GM23338 (cell line): ENCODE data around the gene RNF2. TPM values are rescaled to one million over a fixed set of nuclear protein-coding genes. Genes with fewer than 3 reads are reported as not detected.

Experiments
- ATAC-seq: fragments of 200-7000 bp; cut with Tn5 transposase; 3 replicates; pipeline ENCODE4 v1.9.1; 2020
- DNase-seq: peaks from one replicate; pipeline ENCODE4 v3.0.0-alpha.2; 2015; ENCODE audit warnings: low spot score
- H2AFZ ChIP-seq: fragments of 200-600 bp; sonication (generic); 2 replicates; pipeline ENCODE4 v1.8.0; 2016; ENCODE audit warnings: antibody characterized with exemption, mild to moderate bottlenecking, moderate library complexity
- H3F3A ChIP-seq: fragments of 200-600 bp; sonication (generic); replicated peaks from 2 replicates; pipeline ENCODE4 v1.8.0; 2017; ENCODE audit warnings: antibody characterized with exemption, mixed run types, low read depth
- H3K27ac ChIP-seq: fragments of 200-600 bp; sonication (generic); 2 replicates; pipeline ENCODE4 v1.6.1; 2016; ENCODE audit warnings: low read depth
- H3K27me3 ChIP-seq: fragments of 200-600 bp; sonication (generic); 2 replicates; pipeline ENCODE4 v1.8.0; 2016; ENCODE audit warnings: mild to moderate bottlenecking, mixed run types, moderate library complexity; ENCODE audit not compliant: insufficient read depth
- H3K36me3 ChIP-seq: fragments of 200-600 bp; sonication (generic); 2 replicates; pipeline ENCODE4 v1.8.0; 2016; ENCODE audit warnings: mild to moderate bottlenecking; ENCODE audit not compliant: insufficient read depth
- H3K4me1 ChIP-seq: fragments of 200-600 bp; sonication (generic); 2 replicates; pipeline ENCODE4 v1.8.0; 2016; ENCODE audit warnings: mild to moderate bottlenecking, moderate library complexity; ENCODE audit not compliant: insufficient read depth
- H3K4me2 ChIP-seq: fragments of 200-600 bp; sonication (generic); 2 replicates; pipeline ENCODE4 v1.7.1; 2017; ENCODE audit warnings: mixed run types
- H3K4me3 ChIP-seq: fragments of 200-600 bp; sonication (generic); 2 replicates; pipeline ENCODE4 v1.6.1; 2016; ENCODE audit warnings: mixed run types
- H3K79me2 ChIP-seq: fragments of 200-600 bp; sonication (generic); replicated peaks from 2 replicates; pipeline ENCODE4 v1.8.0; 2017; ENCODE audit warnings: mild to moderate bottlenecking; ENCODE audit not compliant: insufficient read depth
- H3K9me2 ChIP-seq: fragments of 200-600 bp; sonication (generic); 2 replicates; pipeline ENCODE4 v1.8.0; 2017; ENCODE audit not compliant: insufficient read depth
- H4K20me1 ChIP-seq: fragments of 200-600 bp; sonication (generic); replicated peaks from 2 replicates; pipeline ENCODE4 v1.8.0; 2017; ENCODE audit warnings: mild to moderate bottlenecking; ENCODE audit not compliant: insufficient read depth
- H3K27ac Mint-ChIP-seq: 2 replicates; pipeline ENCODE4 v1.8.0; 2020; ENCODE audit warnings: inconsistent platforms, mild to moderate bottlenecking, moderate library complexity, mixed read lengths
- H3K27me3 Mint-ChIP-seq: 3 replicates; pipeline ENCODE4 v1.8.0; 2022; ENCODE audit warnings: low read depth, mild to moderate bottlenecking, moderate library complexity, mixed read lengths, inconsistent platforms; ENCODE audit not compliant: insufficient read depth, poor library complexity
- H3K36me3 Mint-ChIP-seq: 3 replicates; pipeline ENCODE4 v1.8.0; 2021; ENCODE audit warnings: low read depth, mild to moderate bottlenecking, inconsistent platforms, moderate library complexity, mixed read lengths
- H3K4me1 Mint-ChIP-seq: 3 replicates; pipeline ENCODE4 v1.8.0; 2020; ENCODE audit warnings: mild to moderate bottlenecking, inconsistent platforms, mixed read lengths
- H3K4me3 Mint-ChIP-seq: 3 replicates; pipeline ENCODE4 v1.8.0; 2021; ENCODE audit warnings: moderate library complexity, mild to moderate bottlenecking, inconsistent platforms, mixed read lengths
- H3K9me3 Mint-ChIP-seq: 3 replicates; pipeline ENCODE4 v1.8.0; 2020; ENCODE audit warnings: moderate library complexity, mild to moderate bottlenecking, inconsistent platforms, mixed read lengths
- CREB1 ChIP-seq: fragments of 250-450 bp; sonication (Bioruptor Pico); IDR thresholded peaks from 2 replicates; pipeline ENCODE4 v1.5.0; 2020; ENCODE audit warnings: low read depth, mild to moderate bottlenecking, moderate library complexity
- EZH2 ChIP-seq: fragments of 200-600 bp; sonication (generic); IDR thresholded peaks from one replicate; pipeline ENCODE4 v1.8.0; 2017; ENCODE audit warnings: antibody characterized with exemption, mild to moderate bottlenecking, low read depth; ENCODE audit not compliant: unreplicated experiment
- EZH2phosphoT487 ChIP-seq: fragments of 200-600 bp; sonication (generic); IDR thresholded peaks from one replicate; pipeline ENCODE4 v1.8.1; 2018; ENCODE audit warnings: antibody characterized with exemption; ENCODE audit not compliant: unreplicated experiment
- JUNB ChIP-seq: IDR thresholded peaks from one replicate; pipeline ENCODE4 v1.6.1; 2016; ENCODE audit warnings: antibody characterized with exemption; ENCODE audit not compliant: unreplicated experiment
- NANOG ChIP-seq: IDR thresholded peaks from 2 replicates; pipeline ENCODE4 v1.6.1; 2016; ENCODE audit warnings: antibody characterized with exemption, borderline replicate concordance
- POLR2AphosphoS5 ChIP-seq: IDR thresholded peaks from 2 replicates; pipeline ENCODE4 v1.6.1; 2016; ENCODE audit warnings: antibody characterized with exemption, low read depth
- REST ChIP-seq: IDR thresholded peaks from one replicate; pipeline ENCODE4 v1.6.1; 2018; ENCODE audit warnings: antibody characterized with exemption; ENCODE audit not compliant: unreplicated experiment
- STAT1 ChIP-seq: IDR thresholded peaks from one replicate; pipeline ENCODE4 v1.6.1; 2016; ENCODE audit warnings: antibody characterized with exemption; ENCODE audit not compliant: unreplicated experiment
- ZNF114 ChIP-seq: fragments of 250-450 bp; sonication (Bioruptor Pico); IDR thresholded peaks from 2 replicates; pipeline ENCODE4 v1.5.0; 2020; ENCODE audit warnings: mild to moderate bottlenecking, moderate library complexity
- ZNF331 ChIP-seq: fragments of 250-450 bp; sonication (Bioruptor Pico); IDR thresholded peaks from 2 replicates; pipeline ENCODE4 v1.5.0; 2020; ENCODE audit warnings: low read depth, mild to moderate bottlenecking, moderate library complexity
- ZNF462 ChIP-seq: fragments of 250-450 bp; sonication (Bioruptor Pico); IDR thresholded peaks from 2 replicates; pipeline ENCODE4 v1.5.0; 2020; ENCODE audit warnings: mild to moderate bottlenecking, moderate library complexity
- polyA plus RNA-seq: library from polyadenylated mRNA; unstranded; fragments of >200 nt; fragmentation: Nextera tagmentation; extraction: Ambion mirVana; gene quantifications from 2 replicates; pipeline ENCODE4 v1.2.1, GENCODE V29; 2016
- total RNA-seq: library from RNA; depleted of rRNA; stranded (reverse); fragments of >200 nt; shearing (Covaris generic); gene quantifications from 2 replicates; pipeline ENCODE4 v1.2.3, GENCODE V29; 2014
- TF ChIP-seq, protein P1 (sequence below): IDR thresholded peaks from 2 replicates; pipeline ENCODE4 v1.6.1; 2016; ENCODE audit warnings: antibody characterized with exemption
- TF ChIP-seq, protein P2 (sequence below), 2 experiments: fragments of 200-600 bp in 1 of 2; sonication (generic) in 1 of 2; conservative IDR thresholded peaks; 2 replicates each; pipeline versions ENCODE4 v1.5.1 to v1.6.1; 2016 to 2017; ENCODE audit warnings: antibody characterized with exemption in 2 of 2, low read depth in 2 of 2, mild to moderate bottlenecking in 2 of 2, moderate library complexity in 1 of 2

RNF2 gene
- total and polyA plus RNA-seq, 2 experiments from 2014 or later: 33.3 to 51.4 TPM

- Histone ChIP-seq H3F3A (no peaks in the 10 kb centered on the region), H3K4me1 (peaks cover 20% of the 10 kb centered on the region), H3K4me3 (no peak overlapping the region), H2AFZ (no peak overlapping the region), H3K4me2 (no peak overlapping the region), H4K20me1 (0 out of 2 replicates have a peak, but pooled peaks cover 4% of the 10 kb centered on the region), H3K79me2 (peaks cover 97% of the 10 kb centered on the region), H3K27ac (no peak overlapping the region), H3K9me2 (no peaks in the 10 kb centered on the region), H3K27me3 (no peaks in the 10 kb centered on the region), H3K36me3 (peaks cover 5% of the 10 kb centered on the region; the same call in 1 of the 2 replicates)
- ATAC-seq (no peak), DNase-seq (no peak)
- Mint-ChIP-seq H3K4me3 (no peak overlapping the region), H3K4me1 (peaks cover 24% of the 10 kb centered on the region), H3K27ac (no peak overlapping the region), H3K36me3 (peaks cover 25% of the 10 kb centered on the region), H3K27me3 (peaks cover 9% of the 10 kb centered on the region), H3K9me3 (no peaks in the 10 kb centered on the region; the same call in 2 of the 3 replicates)
- TF ChIP-seq, protein P1, sequence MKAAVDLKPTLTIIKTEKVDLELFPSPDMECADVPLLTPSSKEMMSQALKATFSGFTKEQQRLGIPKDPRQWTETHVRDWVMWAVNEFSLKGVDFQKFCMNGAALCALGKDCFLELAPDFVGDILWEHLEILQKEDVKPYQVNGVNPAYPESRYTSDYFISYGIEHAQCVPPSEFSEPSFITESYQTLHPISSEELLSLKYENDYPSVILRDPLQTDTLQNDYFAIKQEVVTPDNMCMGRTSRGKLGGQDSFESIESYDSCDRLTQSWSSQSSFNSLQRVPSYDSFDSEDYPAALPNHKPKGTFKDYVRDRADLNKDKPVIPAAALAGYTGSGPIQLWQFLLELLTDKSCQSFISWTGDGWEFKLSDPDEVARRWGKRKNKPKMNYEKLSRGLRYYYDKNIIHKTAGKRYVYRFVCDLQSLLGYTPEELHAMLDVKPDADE: no peak
- TF ChIP-seq ZNF331 (no peak), NANOG (no peak), STAT1 (no peak), EZH2phosphoT487 (no peak), JUNB (no peak), POLR2AphosphoS5 (no peak), REST (no peak), ZNF462 (no peak), CREB1 (no peak), EZH2 (no peak), ZNF114 (CRISPR knock-in tag) (no peak)
- TF ChIP-seq, protein P2, sequence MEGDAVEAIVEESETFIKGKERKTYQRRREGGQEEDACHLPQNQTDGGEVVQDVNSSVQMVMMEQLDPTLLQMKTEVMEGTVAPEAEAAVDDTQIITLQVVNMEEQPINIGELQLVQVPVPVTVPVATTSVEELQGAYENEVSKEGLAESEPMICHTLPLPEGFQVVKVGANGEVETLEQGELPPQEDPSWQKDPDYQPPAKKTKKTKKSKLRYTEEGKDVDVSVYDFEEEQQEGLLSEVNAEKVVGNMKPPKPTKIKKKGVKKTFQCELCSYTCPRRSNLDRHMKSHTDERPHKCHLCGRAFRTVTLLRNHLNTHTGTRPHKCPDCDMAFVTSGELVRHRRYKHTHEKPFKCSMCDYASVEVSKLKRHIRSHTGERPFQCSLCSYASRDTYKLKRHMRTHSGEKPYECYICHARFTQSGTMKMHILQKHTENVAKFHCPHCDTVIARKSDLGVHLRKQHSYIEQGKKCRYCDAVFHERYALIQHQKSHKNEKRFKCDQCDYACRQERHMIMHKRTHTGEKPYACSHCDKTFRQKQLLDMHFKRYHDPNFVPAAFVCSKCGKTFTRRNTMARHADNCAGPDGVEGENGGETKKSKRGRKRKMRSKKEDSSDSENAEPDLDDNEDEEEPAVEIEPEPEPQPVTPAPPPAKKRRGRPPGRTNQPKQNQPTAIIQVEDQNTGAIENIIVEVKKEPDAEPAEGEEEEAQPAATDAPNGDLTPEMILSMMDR (conservative IDR thresholded peaks at IDR 0.05; ENCODE audit: low read depth in 2 of 2): no peak
Observed at GRCh38 chr1:185083818-185084217, 38.5 kb downstream of the RNF2 start.
